HEK293 (cell line): ENCODE results near the gene IDI1.

ENCODE experiments used
- AEBP2 ChIP-seq: fragments of 450-650 bp; formaldehyde crosslinking; IDR thresholded peaks from 2 replicates; pipeline ENCODE4 v1.5.1; 2016; ENCODE audit warnings: missing biosample characterization, missing genetic modification characterization, borderline replicate concordance
- BCL11A ChIP-seq: fragments of 450-650 bp; formaldehyde crosslinking; IDR thresholded peaks from 2 replicates; pipeline ENCODE4 v1.5.1; 2016; ENCODE audit warnings: low read depth, missing biosample characterization, missing genetic modification characterization
- CTCF ChIP-seq: fragments of 450-650 bp; formaldehyde crosslinking; IDR thresholded peaks from 2 replicates; pipeline ENCODE4 v1.5.1; 2016; ENCODE audit warnings: missing biosample characterization, missing genetic modification characterization
- KLF8 ChIP-seq: fragments of 450-650 bp; formaldehyde crosslinking; IDR thresholded peaks from 2 replicates; pipeline ENCODE4 v1.5.1; 2016; ENCODE audit warnings: missing biosample characterization, missing genetic modification characterization
- MYNN ChIP-seq: fragments of 450-650 bp; formaldehyde crosslinking; IDR thresholded peaks from 2 replicates; pipeline ENCODE4 v1.5.1; 2016; ENCODE audit warnings: missing biosample characterization, missing genetic modification characterization, borderline replicate concordance
- RBAK ChIP-seq: fragments of 450-650 bp; formaldehyde crosslinking; IDR thresholded peaks from 2 replicates; pipeline ENCODE4 v1.5.1; 2016; ENCODE audit warnings: missing biosample characterization, missing genetic modification characterization
- SALL2 ChIP-seq: fragments of 450-650 bp; formaldehyde crosslinking; IDR thresholded peaks from 2 replicates; pipeline ENCODE4 v1.5.0; 2017; ENCODE audit warnings: missing biosample characterization, mild to moderate bottlenecking, missing genetic modification characterization, borderline replicate concordance
- YY1 ChIP-seq: fragments of 450-650 bp; formaldehyde crosslinking; IDR thresholded peaks from 2 replicates; pipeline ENCODE4 v1.5.1; 2018; ENCODE audit warnings: missing biosample characterization, missing genetic modification characterization
- ZNF518A ChIP-seq: fragments of 450-650 bp; formaldehyde crosslinking; conservative IDR thresholded peaks from 2 replicates; pipeline ENCODE4 v1.5.1; 2016; ENCODE audit warnings: low read depth, missing biosample characterization, missing genetic modification characterization
- ZNF529 ChIP-seq: fragments of 450-650 bp; formaldehyde crosslinking; IDR thresholded peaks from 2 replicates; pipeline ENCODE4 v1.5.1; 2017; ENCODE audit warnings: missing genetic modification characterization, missing biosample characterization; ENCODE audit not compliant: insufficient replicate concordance
- TF ChIP-seq, protein P1 (sequence below): fragments of 450-650 bp; formaldehyde crosslinking; IDR thresholded peaks from 2 replicates; pipeline ENCODE4 v1.5.1; 2016; ENCODE audit warnings: missing biosample characterization, missing genetic modification characterization

DNA sequence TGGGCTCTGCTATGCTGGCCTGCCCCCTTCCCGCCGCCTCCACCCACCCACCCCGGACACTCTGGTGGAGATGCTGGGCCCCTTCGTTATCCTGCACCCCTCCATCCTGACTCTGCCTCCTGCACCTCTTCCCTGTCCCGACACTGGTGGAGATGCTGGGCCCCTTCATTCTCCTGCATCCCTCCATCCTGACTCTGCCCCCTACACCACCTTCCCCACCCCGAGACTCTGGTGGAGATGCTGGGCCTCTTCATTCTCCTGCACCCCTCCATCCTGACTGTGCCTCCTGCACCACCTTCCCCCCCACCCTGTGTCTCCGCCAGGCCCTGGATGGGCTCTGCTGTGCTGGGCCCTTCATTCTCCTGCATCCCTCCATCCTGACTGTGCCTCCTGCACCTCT lies 38.2 kb downstream of the IDI1 start:
- no peak for TF ChIP-seq SALL2 (tag by site-specific recombination)
- no peak for TF ChIP-seq CTCF
- TF ChIP-seq KLF8: no peak
- no peak for TF ChIP-seq MYNN (tag by site-specific recombination)
- no peak for TF ChIP-seq ZNF518A
- no peak for TF ChIP-seq AEBP2 (tag by site-specific recombination)
- TF ChIP-seq, protein P1, sequence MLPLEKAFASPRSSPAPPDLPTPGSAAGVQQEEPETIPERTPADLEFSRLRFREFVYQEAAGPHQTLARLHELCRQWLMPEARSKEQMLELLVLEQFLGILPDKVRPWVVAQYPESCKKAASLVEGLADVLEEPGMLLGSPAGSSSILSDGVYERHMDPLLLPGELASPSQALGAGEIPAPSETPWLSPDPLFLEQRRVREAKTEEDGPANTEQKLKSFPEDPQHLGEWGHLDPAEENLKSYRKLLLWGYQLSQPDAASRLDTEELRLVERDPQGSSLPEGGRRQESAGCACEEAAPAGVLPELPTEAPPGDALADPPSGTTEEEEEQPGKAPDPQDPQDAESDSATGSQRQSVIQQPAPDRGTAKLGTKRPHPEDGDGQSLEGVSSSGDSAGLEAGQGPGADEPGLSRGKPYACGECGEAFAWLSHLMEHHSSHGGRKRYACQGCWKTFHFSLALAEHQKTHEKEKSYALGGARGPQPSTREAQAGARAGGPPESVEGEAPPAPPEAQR (tag by site-specific recombination): no peak
- TF ChIP-seq YY1: no peak
- TF ChIP-seq BCL11A: no peak
- no peak for TF ChIP-seq RBAK (tag by site-specific recombination)
- TF ChIP-seq ZNF529 (tag by site-specific recombination): no peak
